Thyroid gland (tissue), 4 donors: ENCODE measurements around the gene ASB10.

Source experiments
- POLR2A ChIP-seq, 2 donors: fragments of 450-650 bp; IDR thresholded peaks; one replicate each; pipeline ENCODE4 v1.6.1; 2017; ENCODE audit warnings: antibody characterized with exemption in 2 of 2, mild to moderate bottlenecking in 2 of 2, moderate library complexity in 1 of 2
- TF ChIP-seq, protein P1 (sequence below), 6 experiments: fragments of 200-600 bp in 3 of 6; fragments of 450-650 bp in 3 of 6; sonication (generic) in 3 of 6; IDR thresholded peaks; one replicate each; pipeline ENCODE4 v1.5.1; 2016 to 2019; ENCODE audit warnings: antibody characterized with exemption in 6 of 6, mild to moderate bottlenecking in 2 of 6, inconsistent platforms in 1 of 6, moderate library complexity in 1 of 6

DNA sequence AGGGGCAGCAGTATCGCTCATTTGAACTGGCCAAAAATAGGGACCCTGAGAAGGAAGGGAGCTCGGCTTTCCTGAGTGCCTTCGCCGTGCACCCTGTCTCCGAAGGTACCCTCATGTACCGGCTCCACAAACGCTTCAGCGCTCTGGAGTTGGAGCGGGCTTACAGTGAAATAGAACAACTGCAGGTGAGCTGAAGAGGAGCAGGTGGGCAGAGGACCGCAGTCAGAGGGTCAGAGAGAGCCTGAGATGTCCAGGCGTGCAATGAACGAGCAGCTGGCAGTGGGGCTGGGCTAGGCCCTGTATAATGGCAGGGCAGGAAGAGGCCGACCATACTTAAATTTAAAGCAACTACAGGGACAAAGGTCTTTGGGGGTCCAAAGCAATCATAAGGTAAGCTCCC, 49.4 kb upstream of the ASB10 start:
- TF ChIP-seq, protein P1, sequence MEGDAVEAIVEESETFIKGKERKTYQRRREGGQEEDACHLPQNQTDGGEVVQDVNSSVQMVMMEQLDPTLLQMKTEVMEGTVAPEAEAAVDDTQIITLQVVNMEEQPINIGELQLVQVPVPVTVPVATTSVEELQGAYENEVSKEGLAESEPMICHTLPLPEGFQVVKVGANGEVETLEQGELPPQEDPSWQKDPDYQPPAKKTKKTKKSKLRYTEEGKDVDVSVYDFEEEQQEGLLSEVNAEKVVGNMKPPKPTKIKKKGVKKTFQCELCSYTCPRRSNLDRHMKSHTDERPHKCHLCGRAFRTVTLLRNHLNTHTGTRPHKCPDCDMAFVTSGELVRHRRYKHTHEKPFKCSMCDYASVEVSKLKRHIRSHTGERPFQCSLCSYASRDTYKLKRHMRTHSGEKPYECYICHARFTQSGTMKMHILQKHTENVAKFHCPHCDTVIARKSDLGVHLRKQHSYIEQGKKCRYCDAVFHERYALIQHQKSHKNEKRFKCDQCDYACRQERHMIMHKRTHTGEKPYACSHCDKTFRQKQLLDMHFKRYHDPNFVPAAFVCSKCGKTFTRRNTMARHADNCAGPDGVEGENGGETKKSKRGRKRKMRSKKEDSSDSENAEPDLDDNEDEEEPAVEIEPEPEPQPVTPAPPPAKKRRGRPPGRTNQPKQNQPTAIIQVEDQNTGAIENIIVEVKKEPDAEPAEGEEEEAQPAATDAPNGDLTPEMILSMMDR (IDR thresholded peaks at IDR 0.05) = no peak
- no peak for TF ChIP-seq POLR2A (IDR thresholded peaks at IDR 0.05)
